GM12878 (cell line): ENCODE results near the gene P4HA2.

ENCODE experiments used
- ATF3 ChIP-seq: IDR thresholded peaks from 2 replicates; pipeline ENCODE4 v1.6.1; 2011; ENCODE audit warnings: low read depth, mild to moderate bottlenecking, low read length, moderate library complexity, borderline replicate concordance; ENCODE audit errors: extremely low read depth
- BHLHE40 ChIP-seq, 2 experiments: fragments of 450-650 bp in 1 of 2; IDR thresholded peaks; 2 replicates each; pipeline ENCODE4 v1.6.1; 2011 to 2017; ENCODE audit warnings: low read depth in 2 of 2, borderline replicate concordance in 1 of 2, improper control_type of control experiment in 1 of 2, low read length in 1 of 2, mild to moderate bottlenecking in 1 of 2
- CBX3 ChIP-seq: fragments of 200-600 bp; sonication (generic); IDR thresholded peaks from 2 replicates; pipeline ENCODE4 v1.6.1; 2016; ENCODE audit warnings: low read depth, borderline replicate concordance
- CREB1 ChIP-seq: IDR thresholded peaks from 2 replicates; pipeline ENCODE4 v1.6.1; 2012; ENCODE audit warnings: low read depth, mild to moderate bottlenecking, inconsistent platforms
- CTCF ChIP-seq, 3 experiments: IDR thresholded peaks in 2 of 3; conservative IDR thresholded peaks in 1 of 3; 2 replicates each; pipeline ENCODE4 v1.5.1; 2011; ENCODE audit warnings: low read depth in 3 of 3, low read length in 3 of 3, mild to moderate bottlenecking in 3 of 3, control low read depth in 2 of 3, moderate library complexity in 2 of 3, inconsistent platforms in 1 of 3, mixed read lengths in 1 of 3; ENCODE audit not compliant: control insufficient read depth in 2 of 3, insufficient read depth in 1 of 3; ENCODE audit errors: extremely low read depth in 1 of 3
- DPF2 ChIP-seq: fragments of 450-650 bp; IDR thresholded peaks from 2 replicates; pipeline ENCODE4 v1.6.1; 2017; ENCODE audit warnings: mild to moderate bottlenecking
- HCFC1 ChIP-seq: fragments of 150-350 bp; IDR thresholded peaks from 2 replicates; pipeline ENCODE4 v1.6.1; 2014; ENCODE audit warnings: low read length
- POLR2A ChIP-seq: IDR thresholded peaks from 2 replicates; pipeline ENCODE4 v1.6.1; 2011; ENCODE audit warnings: low read depth, mild to moderate bottlenecking, low read length
- ZZZ3 ChIP-seq: IDR thresholded peaks from 2 replicates; pipeline ENCODE4 v1.6.1; 2011; ENCODE audit warnings: low read depth; ENCODE audit not compliant: control insufficient read depth, insufficient read length

GRCh38 chr5:132162945-132163344 lies 64.7 kb downstream of the P4HA2 start:
- TF ChIP-seq HCFC1 (no peak), ZZZ3 (no peak), DPF2 (no peak), CTCF (IDR thresholded peaks at IDR 0.05 in 2 of 3, conservative IDR thresholded peaks at IDR 0.05 in 1 of 3; ENCODE audit: control insufficient read depth in 2 of 3, extremely low read depth in 1 of 3, insufficient read depth in 1 of 3, low read depth in 3 of 3, low read length in 3 of 3) (no peak), BHLHE40 (IDR thresholded peaks at IDR 0.05; ENCODE audit: borderline replicate concordance in 1 of 2, low read depth in 2 of 2, low read length in 1 of 2) (no peak), CREB1 (no peak), ATF3 (no peak), POLR2A (no peak), CBX3 (no peak)
